Islet of Langerhans (tissue), 1 donor: Measurements from ENCODE around the gene LASP1.

Experiments used
- FAIRE-seq: peaks from one replicate; lab custom pipeline; 2011; peaks lifted over from hg19 to GRCh38; lab: Jason Lieb, UNC

Gene LASP1

GRCh38 chr17:38870259-38871165 is 654 bp downstream of the LASP1 start:
- FAIRE-seq = no peak

- FAIRE-seq = no peak
Observed at GRCh38 chr17:38871247-38872015, 1.6 kb downstream of the LASP1 start.

- no peak for FAIRE-seq
Observed at GRCh38 chr17:38872027-38872511, 2.2 kb downstream of the LASP1 start.

- no peak for FAIRE-seq
Observed at GRCh38 chr17:38872671-38873385, 3.0 kb downstream of the LASP1 start.

- no peak for FAIRE-seq
Observed at GRCh38 chr17:38873640-38874380, 4.0 kb downstream of the LASP1 start.

- no peak for FAIRE-seq
Observed at GRCh38 chr17:38874505-38875400, 4.9 kb downstream of the LASP1 start.

- no peak for FAIRE-seq
Observed at GRCh38 chr17:38875477-38876075, 5.7 kb downstream of the LASP1 start.

- no peak for FAIRE-seq
Observed at GRCh38 chr17:38877130-38877851, 7.4 kb downstream of the LASP1 start.

- FAIRE-seq = no peak
Observed at GRCh38 chr17:38879878-38880665, 10.2 kb downstream of the LASP1 start.

- no peak for FAIRE-seq
Observed at GRCh38 chr17:38881600-38882191, 11.8 kb downstream of the LASP1 start.

- no peak for FAIRE-seq
Observed at GRCh38 chr17:38882870-38883269, 13.0 kb downstream of the LASP1 start.

GRCh38 chr17:38883592-38884526 is 14.0 kb downstream of the LASP1 start:
- FAIRE-seq = no peak

- FAIRE-seq = no peak
Observed at GRCh38 chr17:38885044-38885727, 15.3 kb downstream of the LASP1 start.

- no peak for FAIRE-seq
Observed at GRCh38 chr17:38885728-38886642, 16.1 kb downstream of the LASP1 start.

GRCh38 chr17:38886643-38887010 is 16.8 kb downstream of the LASP1 start:
- no peak for FAIRE-seq

GRCh38 chr17:38888842-38889241 is 19.0 kb downstream of the LASP1 start:
- FAIRE-seq = no peak
